ENCODE data around the gene MPND. TPM values are rescaled to one million over a fixed set of nuclear protein-coding genes. Genes with fewer than 3 reads are reported as not detected.

Gene MPND
- total and polyA plus RNA-seq, 2 of the 13 experiments (the other 11 are each of a cell fraction or from before 2014, with no cell fraction given), result 10.8 to 15.8 TPM

- TF ChIP-seq ZNF687 (CRISPR knock-in tag; IDR thresholded peaks at IDR 0.05) (peak; percentile 66; the same call in 1 of the 2 replicates), SSRP1 (CRISPR knock-in tag; IDR thresholded peaks at IDR 0.05) (no peak), HCFC1 (IDR thresholded peaks at IDR 0.05; ENCODE audit: low read depth, low read length) (no peak), BCLAF1 (IDR thresholded peaks at IDR 0.05) (no peak), ZNF878 (CRISPR knock-in tag; IDR thresholded peaks at IDR 0.05) (0 out of 2 replicates have a peak, but pooled peaks have one; percentile 30), KDM3A (CRISPR knock-in tag; IDR thresholded peaks at IDR 0.05; ENCODE audit: low read depth) (0 out of 2 replicates have a peak, but pooled peaks have one; percentile 52), NR2F6 (IDR thresholded peaks at IDR 0.05) (peak; percentile 22; the same call in 1 of the 2 replicates), NR2F6 (CRISPR knock-in tag; IDR thresholded peaks at IDR 0.05) (peak; percentile 44; the same call in 1 of the 2 replicates), ZNF333 (CRISPR knock-in tag; IDR thresholded peaks at IDR 0.05; ENCODE audit: borderline replicate concordance) (no peak), ZFX (CRISPR knock-in tag; IDR thresholded peaks at IDR 0.05; ENCODE audit: low read depth) (peak; percentile 55), ZSCAN5A (CRISPR knock-in tag; IDR thresholded peaks at IDR 0.05; ENCODE audit: borderline replicate concordance) (no peak), TFDP1 (CRISPR knock-in tag; IDR thresholded peaks at IDR 0.05; ENCODE audit: borderline replicate concordance) (peak; percentile 55; the same call in 1 of the 2 replicates), ZBTB38 (CRISPR knock-in tag; IDR thresholded peaks at IDR 0.05) (peak; percentile 72), ZNF775 (CRISPR knock-in tag; IDR thresholded peaks at IDR 0.05; ENCODE audit: borderline replicate concordance) (no peak), NR2F1 (CRISPR knock-in tag; IDR thresholded peaks at IDR 0.05) (0 out of 4 replicates have a peak, but pooled peaks of 1 of the 2 experiments have one; percentile 16), EP300 (IDR thresholded peaks at IDR 0.05; ENCODE audit: low read depth in 2 of 2, low read length in 2 of 2) (no peak; a peak in 1 of 4 replicates), EP300 (CRISPR knock-in tag; IDR thresholded peaks at IDR 0.05; ENCODE audit: borderline replicate concordance) (0 out of 2 replicates have a peak, but pooled peaks have one; percentile 11), POGZ (CRISPR knock-in tag; IDR thresholded peaks at IDR 0.05) (0 out of 2 replicates have a peak, but pooled peaks have one; percentile 15), E2F2 (CRISPR knock-in tag; IDR thresholded peaks at IDR 0.05; ENCODE audit: borderline replicate concordance) (no peak)
These were observed 5.4 kb upstream of the MPND start (continued) for GRCh38 chr19:4337906-4338440.

All from HepG2 (cell line).